Mesenchymal stem cell (in vitro differentiated cells and primary cell): ENCODE measurements around the gene METTL26.
"Not testable (repeated sequence)": the region's sequence is repeated elsewhere in the genome, so short reads cannot be mapped to it uniquely, and the experiment has no call there.

Experiments
- DNase-seq: peaks from one replicate; pipeline ENCODE4 v3.0.0-alpha.2; 2013
- H2AFZ ChIP-seq: one replicate; pipeline ENCODE4 v1.6.1; 2013; ENCODE audit warnings: low read depth, mild to moderate bottlenecking, control low read depth, inconsistent platforms, low read length, moderate library complexity
- H2AK5ac ChIP-seq: 2 replicates; pipeline ENCODE4 v1.6.1; 2013; ENCODE audit warnings: low read length, moderate library complexity, mild to moderate bottlenecking, inconsistent platforms; ENCODE audit not compliant: severe bottlenecking
- H2BK120ac ChIP-seq: one replicate; pipeline ENCODE4 v1.6.1; 2013; ENCODE audit warnings: low read depth, mild to moderate bottlenecking, inconsistent platforms, low read length, moderate library complexity
- H2BK12ac ChIP-seq, 2 experiments: one replicate each; pipeline ENCODE4 v1.6.1; 2013; ENCODE audit warnings: inconsistent platforms in 2 of 2, low read length in 2 of 2, mild to moderate bottlenecking in 2 of 2, moderate library complexity in 2 of 2, control low read depth in 1 of 2
- H2BK15ac ChIP-seq: one replicate; pipeline ENCODE4 v1.6.1; 2013; ENCODE audit warnings: mild to moderate bottlenecking, low read depth, inconsistent platforms; ENCODE audit not compliant: poor library complexity, severe bottlenecking
- H2BK5ac ChIP-seq: 2 replicates; pipeline ENCODE4 v1.6.1; 2013; ENCODE audit warnings: low read depth, mild to moderate bottlenecking, low read length, control low read depth, inconsistent platforms; ENCODE audit not compliant: poor library complexity, severe bottlenecking
- H3K14ac ChIP-seq, 2 experiments: one replicate each; pipeline ENCODE4 v1.6.1; 2013; ENCODE audit warnings: inconsistent platforms in 2 of 2, low read length in 2 of 2, control low read depth in 1 of 2, mild to moderate bottlenecking in 1 of 2, moderate library complexity in 1 of 2
- H3K18ac ChIP-seq, 2 experiments: one replicate each; pipeline ENCODE4 v1.6.1; 2013; ENCODE audit warnings: inconsistent platforms in 2 of 2, low read length in 2 of 2, control low read depth in 1 of 2, low read depth in 1 of 2, mild to moderate bottlenecking in 1 of 2
- H3K23ac ChIP-seq, 2 experiments: one replicate each; pipeline ENCODE4 v1.6.1; 2013; ENCODE audit warnings: inconsistent platforms in 2 of 2, low read length in 2 of 2, mild to moderate bottlenecking in 2 of 2, moderate library complexity in 2 of 2, control low read depth in 1 of 2
- H3K27ac ChIP-seq: 2 replicates; pipeline ENCODE4 v1.5.1; 2013; ENCODE audit warnings: mild to moderate bottlenecking, moderate library complexity, low read length, control low read depth, inconsistent platforms; ENCODE audit not compliant: poor library complexity, severe bottlenecking
- H3K27me3 ChIP-seq, 2 experiments: 2 replicates each; pipeline versions ENCODE4 v1.6.1 to v1.7.0; 2013; ENCODE audit warnings: low read length in 2 of 2, mild to moderate bottlenecking in 2 of 2, moderate library complexity in 2 of 2, control low read depth in 1 of 2, inconsistent platforms in 1 of 2; ENCODE audit not compliant: control insufficient read depth in 1 of 2, insufficient read depth in 1 of 2
- H3K36me3 ChIP-seq, 2 experiments: 2 replicates each; pipeline versions ENCODE4 v1.6.1 to v1.7.0; 2013; ENCODE audit warnings: low read length in 2 of 2, control low read depth in 1 of 2, inconsistent platforms in 1 of 2, low read depth in 1 of 2, mild to moderate bottlenecking in 1 of 2; ENCODE audit not compliant: insufficient read depth in 2 of 2, control insufficient read depth in 1 of 2
- H3K4ac ChIP-seq, 2 experiments: one replicate each; pipeline ENCODE4 v1.6.1; 2013; ENCODE audit warnings: inconsistent platforms in 2 of 2, low read length in 2 of 2, mild to moderate bottlenecking in 2 of 2, moderate library complexity in 2 of 2, control low read depth in 1 of 2, low read depth in 1 of 2
- H3K4me1 ChIP-seq: 2 replicates; pipeline ENCODE4 v1.6.1; 2013; ENCODE audit warnings: low read depth, low read length, control low read depth; ENCODE audit not compliant: control insufficient read depth, insufficient read depth
- H3K4me2 ChIP-seq: 2 replicates; pipeline ENCODE4 v1.6.1; 2013; ENCODE audit warnings: low read length, mild to moderate bottlenecking, inconsistent platforms; ENCODE audit not compliant: poor library complexity, severe bottlenecking
- H3K4me3 ChIP-seq, 2 experiments: 2 replicates each; pipeline versions ENCODE4 v1.5.1 to v1.7.0; 2013; ENCODE audit warnings: low read length in 2 of 2, mild to moderate bottlenecking in 2 of 2, control low read depth in 1 of 2, low read depth in 1 of 2; ENCODE audit not compliant: insufficient read depth in 1 of 2
- H3K79me1 ChIP-seq: replicated peaks from 2 replicates; pipeline ENCODE4 v1.6.1; 2013; ENCODE audit warnings: mild to moderate bottlenecking, control low read depth, low read length, inconsistent platforms; ENCODE audit not compliant: poor library complexity, severe bottlenecking
- H3K9ac ChIP-seq: 2 replicates; pipeline ENCODE4 v1.7.0; 2013; ENCODE audit warnings: mild to moderate bottlenecking, low read length, moderate library complexity
- H3K9me3 ChIP-seq: 2 replicates; pipeline ENCODE4 v1.7.0; 2013; ENCODE audit warnings: mild to moderate bottlenecking, low read length; ENCODE audit not compliant: control insufficient read depth
- H4K8ac ChIP-seq: one replicate; pipeline ENCODE4 v1.6.1; 2013; ENCODE audit warnings: inconsistent platforms, mild to moderate bottlenecking, low read length, moderate library complexity
- H4K91ac ChIP-seq: one replicate; pipeline ENCODE4 v1.6.1; 2013; ENCODE audit warnings: mild to moderate bottlenecking, low read length, inconsistent platforms
- WGBS: methylation state at CpG from one replicate; pipeline ENCODE4 v1.1.7; 2013; ENCODE audit warnings: mixed read lengths; 5-methylcytosine and 5-hydroxymethylcytosine counted together

METTL26 gene

GRCh38 chr16:600781-601180 is 35.3 kb downstream of the METTL26 start:
- Histone ChIP-seq H2BK5ac (no peak overlapping the region), H3K23ac (no peak overlapping the region), H3K4me2 (no peak overlapping the region), H3K9me3 (peaks cover 4% of the 10 kb centered on the region), H3K14ac (no peak overlapping the region), H3K9ac (no peak overlapping the region), H2BK12ac (no peak overlapping the region), H4K8ac (no peak overlapping the region), H3K4me1 (peaks cover 5% of the 10 kb centered on the region), H2BK15ac (no peak overlapping the region), H2AFZ (no peak overlapping the region), H3K79me1 (peaks cover 39% of the 10 kb centered on the region), H4K91ac (no peak overlapping the region), H2BK120ac (no peak overlapping the region), H3K18ac (no peak overlapping the region), H3K27me3 (no peaks in the 10 kb centered on the region), H3K36me3 (peaks cover 11 to 34% of the 10 kb centered on the region in 2 experiments), H3K4ac (no peak overlapping the region), H3K4me3 (no peak overlapping the region), H2AK5ac (no peak overlapping the region), H3K27ac (no peak overlapping the region)
- WGBS = 62% methylated on average over 7 of the region's 7 CpGs
- DNase-seq = no peak

- WGBS = 96% methylated on average over 37 of the region's 43 CpGs
- H3K14ac ChIP-seq = no peak overlapping the region
- H2BK5ac ChIP-seq = no peak overlapping the region
- peaks cover 39% of the 10 kb centered on the region for H3K79me1 ChIP-seq
- H3K9me3 ChIP-seq = no peaks in the 10 kb centered on the region
- H2BK120ac ChIP-seq = no peak overlapping the region
- H3K4me2 ChIP-seq = no peak overlapping the region
- H3K4me3 ChIP-seq = no peak overlapping the region
- no peak for DNase-seq
- H4K91ac ChIP-seq = no peak overlapping the region
- no peaks in the 10 kb centered on the region for H3K27me3 ChIP-seq
- no peak overlapping the region for H2BK12ac ChIP-seq
- H3K27ac ChIP-seq = no peak overlapping the region
- H3K4me1 ChIP-seq = peaks cover 6% of the 10 kb centered on the region
- no peak overlapping the region for H2AFZ ChIP-seq
- no peak overlapping the region for H2AK5ac ChIP-seq
- no peak overlapping the region for H2BK15ac ChIP-seq
- H3K4ac ChIP-seq = no peak overlapping the region
- H3K9ac ChIP-seq = no peak overlapping the region
- H3K36me3 ChIP-seq = peaks cover 11 to 28% of the 10 kb centered on the region in 2 experiments
- no peak overlapping the region for H3K23ac ChIP-seq
- H3K18ac ChIP-seq = no peak overlapping the region
- no peak overlapping the region for H4K8ac ChIP-seq
These were observed 37.0 kb downstream of the METTL26 start for GRCh38 chr16:598823-599739.

- 95% methylated on average over 7 of the region's 7 CpGs for WGBS
- not testable (repeated sequence) for H3K9me3 ChIP-seq, H3K27me3 ChIP-seq, H3K4ac ChIP-seq, H2BK12ac ChIP-seq, H3K18ac ChIP-seq, DNase-seq, H3K4me2 ChIP-seq, H2AFZ ChIP-seq, H4K8ac ChIP-seq, H3K14ac ChIP-seq, H4K91ac ChIP-seq, H2AK5ac ChIP-seq, H2BK5ac ChIP-seq, H3K23ac ChIP-seq, H2BK15ac ChIP-seq, H2BK120ac ChIP-seq, H3K9ac ChIP-seq, H3K27ac ChIP-seq, H3K4me3 ChIP-seq
- peaks cover 18% of the 10 kb centered on the region for H3K4me1 ChIP-seq
- H3K79me1 ChIP-seq = peaks cover 35% of the 10 kb centered on the region
- peaks cover 11 to 35% of the 10 kb centered on the region in 2 experiments for H3K36me3 ChIP-seq
These were observed 38.5 kb downstream of the METTL26 start for GRCh38 chr16:597655-598054.

GRCh38 chr16:596736-597060 is 39.4 kb downstream of the METTL26 start:
- H3K23ac ChIP-seq = no peak overlapping the region
- H2BK5ac ChIP-seq = no peak overlapping the region
- H4K8ac ChIP-seq = no peak overlapping the region
- no peak overlapping the region for H3K4ac ChIP-seq
- no peak overlapping the region for H2BK15ac ChIP-seq
- no peak overlapping the region for H3K4me2 ChIP-seq
- H3K14ac ChIP-seq = no peak overlapping the region
- H3K27me3 ChIP-seq = no peaks in the 10 kb centered on the region
- no peak for DNase-seq
- H3K9me3 ChIP-seq = no peaks in the 10 kb centered on the region
- H3K27ac ChIP-seq = no peak overlapping the region
- H2AFZ ChIP-seq = no peak overlapping the region
- no peak overlapping the region for H3K18ac ChIP-seq
- H3K4me1 ChIP-seq = peaks cover 28% of the 10 kb centered on the region
- peaks cover 11 to 40% of the 10 kb centered on the region in 2 experiments for H3K36me3 ChIP-seq
- no peak overlapping the region for H2AK5ac ChIP-seq
- peaks cover 43% of the 10 kb centered on the region for H3K79me1 ChIP-seq
- no peak overlapping the region for H3K4me3 ChIP-seq
- no peak overlapping the region for H4K91ac ChIP-seq
- H3K9ac ChIP-seq = no peak overlapping the region
- over 99% methylated on average over 12 of the region's 12 CpGs for WGBS
- H2BK120ac ChIP-seq = no peak overlapping the region
- H2BK12ac ChIP-seq = no peak overlapping the region
